Stimulated activated effector memory CD8-positive, alpha-beta T cell treated with anti-CD3 and anti-CD28 coated beads, Interleukin-12 subunit alpha, Interleukin-12 subunit beta, amount 100 ng/mL, for 72 hours (primary cell): ENCODE results near the gene NT5C3B.
A peak's percentile ranks its signal among the peaks of the same experiment; 100 is the strongest.

Source experiments
- ATAC-seq: fragments of 150-1000 bp; cut with Tn5 transposase; 2 replicates; pipeline ENCODE4 v1.10.0; 2021
- DNase-seq, 2 donors: peaks; one replicate each; pipeline ENCODE4 v3.0.0; 2021 to 2022; ENCODE audit warnings: low spot score in 2 of 2
- H3K27ac Mint-ChIP-seq: one replicate; pipeline ENCODE4 v1.8.0; 2022; ENCODE audit warnings: mild to moderate bottlenecking, mixed read lengths
- H3K36me3 Mint-ChIP-seq: one replicate; pipeline ENCODE4 v1.8.0; 2022; ENCODE audit warnings: mild to moderate bottlenecking, mixed read lengths
- H3K4me1 Mint-ChIP-seq: one replicate; pipeline ENCODE4 v1.8.0; 2022; ENCODE audit warnings: mixed read lengths
- H3K4me3 Mint-ChIP-seq: one replicate; pipeline ENCODE4 v1.8.0; 2022; ENCODE audit warnings: mild to moderate bottlenecking, mixed read lengths
- H3K9me3 Mint-ChIP-seq: one replicate; pipeline ENCODE4 v1.8.0; 2022; ENCODE audit warnings: mixed read lengths

Gene NT5C3B

DNA sequence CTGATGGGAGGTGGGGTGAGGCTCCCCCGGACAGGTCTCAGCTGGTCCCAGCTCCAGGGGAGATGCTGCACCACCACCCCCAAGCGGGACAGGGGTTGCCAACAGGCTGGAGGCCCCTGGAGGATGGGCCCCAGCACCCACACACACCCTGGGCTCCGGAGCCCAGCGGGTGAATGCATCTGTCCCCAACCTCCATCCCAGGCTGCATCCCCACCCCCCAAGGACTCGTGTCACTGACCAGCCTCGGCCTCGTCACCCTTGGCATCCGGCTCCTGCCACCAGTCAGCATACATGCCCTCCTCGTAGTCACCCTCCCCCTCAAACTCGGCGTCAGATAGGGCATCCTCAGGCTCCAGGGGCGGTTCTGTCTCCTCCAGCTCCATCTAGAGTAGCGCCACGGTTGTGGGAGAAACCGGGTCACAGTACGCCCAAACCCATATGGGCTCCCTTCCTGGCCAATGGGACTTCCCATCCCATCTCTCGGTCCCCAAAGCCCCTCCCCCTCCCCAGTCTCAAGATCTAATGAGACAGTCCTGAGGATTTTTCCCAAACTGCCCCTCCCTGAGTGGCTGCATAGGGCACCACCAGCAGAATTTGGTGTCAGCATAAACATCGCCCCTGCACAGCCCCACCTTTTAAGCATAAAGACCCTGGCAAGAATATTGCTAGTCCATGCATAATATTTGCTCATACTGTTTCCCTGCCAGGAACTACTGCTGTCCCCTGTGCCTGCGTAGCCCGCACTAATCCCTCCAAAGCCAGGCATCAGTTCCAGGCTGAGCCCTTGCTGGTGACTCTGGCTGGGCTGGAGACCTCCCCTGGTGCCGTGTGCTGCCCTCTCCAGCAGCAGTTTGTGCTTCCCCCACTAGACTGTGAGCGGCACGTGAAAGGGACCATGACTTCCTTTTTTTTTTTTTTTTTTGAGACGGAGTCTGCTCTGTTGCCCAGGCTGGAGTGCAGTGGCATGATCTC, 32.7 kb downstream of the NT5C3B start:
- DNase-seq (no peak), ATAC-seq (no peak)
- no peak overlapping the region for H3K27ac Mint-ChIP-seq
- no peaks in the 10 kb centered on the region for H3K9me3 Mint-ChIP-seq
- H3K4me3 Mint-ChIP-seq: no peak overlapping the region
- H3K36me3 Mint-ChIP-seq: no peaks in the 10 kb centered on the region
- peaks cover 11% of the 10 kb centered on the region for H3K4me1 Mint-ChIP-seq

DNA sequence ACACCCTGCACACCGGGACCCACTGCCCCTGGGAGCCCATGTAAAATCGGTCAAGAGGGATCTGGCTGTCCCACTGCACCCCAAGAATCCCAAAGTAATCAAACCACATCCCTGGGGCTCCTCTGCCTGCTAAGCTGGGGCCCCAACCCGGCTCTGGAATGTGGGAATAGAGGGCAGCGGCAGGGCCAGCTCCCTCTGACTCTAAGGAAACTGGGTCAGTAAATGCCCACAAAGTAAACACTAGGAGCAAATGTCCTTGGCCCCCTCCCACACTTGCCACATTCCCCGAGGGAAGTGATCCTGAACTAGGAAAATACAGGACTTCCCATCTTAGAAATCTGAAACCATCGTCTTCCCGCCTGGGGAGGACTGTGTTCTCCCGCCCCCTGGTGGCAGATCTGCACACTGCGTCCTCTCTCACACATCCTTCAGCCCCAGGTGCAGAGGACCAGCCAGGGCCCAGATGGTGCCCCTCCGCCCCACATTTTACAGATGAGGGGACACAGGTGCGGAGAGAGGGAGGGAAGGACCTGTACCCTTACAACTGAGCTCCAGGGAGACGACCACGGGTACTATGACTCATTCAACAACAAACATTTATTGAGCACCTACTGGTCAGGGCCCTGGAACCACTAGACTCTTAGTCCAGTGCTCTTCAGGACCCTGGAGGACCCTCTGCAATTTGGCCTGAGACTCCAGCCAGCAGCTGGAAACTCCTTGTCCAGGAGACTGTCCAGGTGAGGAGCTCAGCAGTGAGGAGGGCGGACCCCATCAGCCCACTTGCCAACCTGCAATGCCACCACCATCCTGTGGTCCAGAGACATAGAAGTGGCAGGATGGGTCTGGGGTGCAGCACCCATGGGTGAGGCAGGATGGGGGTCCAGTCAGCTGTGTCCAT, 34.4 kb downstream of the NT5C3B start:
- H3K4me3 Mint-ChIP-seq: peak overlapping the region; percentile 9
- no peaks in the 10 kb centered on the region for H3K36me3 Mint-ChIP-seq
- H3K9me3 Mint-ChIP-seq: no peaks in the 10 kb centered on the region
- DNase-seq (peak; percentile 69 to 85), ATAC-seq (peak; percentile 82)
- H3K27ac Mint-ChIP-seq: no peak overlapping the region
- peaks cover 11% of the 10 kb centered on the region for H3K4me1 Mint-ChIP-seq

DNA sequence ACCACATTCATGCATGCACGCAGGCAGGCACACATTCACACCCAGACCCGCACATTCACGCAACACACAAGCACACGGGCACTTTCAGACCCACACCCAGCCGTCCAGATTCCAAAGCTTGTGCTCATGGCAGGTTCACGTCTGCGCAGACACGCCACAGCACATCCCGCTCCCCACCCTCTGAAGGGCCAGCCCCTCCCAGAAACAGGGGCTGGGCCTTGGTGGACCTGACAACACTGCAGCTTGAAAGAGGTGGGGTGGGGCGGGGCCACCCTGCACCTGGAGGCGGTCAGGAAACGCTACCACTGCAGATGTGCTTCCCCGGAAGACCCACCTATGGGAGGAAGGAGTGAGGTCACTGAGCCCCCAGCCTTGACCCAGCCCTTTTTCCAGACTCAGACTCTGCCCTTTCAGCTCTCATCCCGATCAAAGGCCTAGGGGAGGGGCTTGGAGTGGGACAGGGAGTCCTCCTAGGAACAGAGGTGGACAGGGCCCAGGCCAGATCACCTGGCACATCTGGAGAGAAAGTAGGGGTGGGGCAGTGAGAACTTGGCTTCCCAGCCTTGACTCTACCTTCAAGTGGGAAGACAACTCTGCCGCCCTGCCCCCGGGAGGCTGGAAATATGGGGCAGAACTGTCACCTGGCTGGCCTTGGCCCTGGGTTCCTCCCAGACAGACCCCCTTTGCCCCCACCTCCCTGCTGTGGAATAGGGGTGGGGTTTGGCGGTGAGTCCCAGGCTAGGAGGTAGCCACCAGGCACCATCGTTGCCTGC, 35.2 kb downstream of the NT5C3B start:
- DNase-seq (no peak), ATAC-seq (peak; percentile 44)
- no peak overlapping the region for H3K27ac Mint-ChIP-seq
- H3K4me3 Mint-ChIP-seq: peak overlapping the region; percentile 9
- H3K36me3 Mint-ChIP-seq: no peaks in the 10 kb centered on the region
- H3K4me1 Mint-ChIP-seq: peaks cover 11% of the 10 kb centered on the region
- H3K9me3 Mint-ChIP-seq: no peaks in the 10 kb centered on the region

DNA sequence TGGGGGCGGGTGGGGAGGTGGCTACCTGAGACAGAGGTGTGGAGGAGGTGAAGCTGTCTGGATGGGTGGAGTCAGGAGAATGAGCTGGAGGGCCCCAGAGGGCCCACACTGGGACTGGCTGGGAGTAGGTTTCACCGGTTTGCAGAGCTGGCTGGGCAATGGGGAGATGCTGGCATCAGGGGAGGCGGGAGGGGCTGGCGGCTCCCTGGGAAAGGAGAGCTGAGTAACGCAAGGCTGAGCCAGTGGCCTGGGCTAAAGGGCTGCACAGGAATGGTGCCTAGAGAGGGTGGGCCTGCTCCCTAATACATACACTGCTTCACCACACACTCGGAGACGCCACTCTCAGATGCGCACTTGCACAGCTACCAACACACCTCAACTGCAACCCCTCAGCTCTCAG, 36.7 kb downstream of the NT5C3B start:
- no peak for DNase-seq
- Mint-ChIP-seq H3K4me1 (peaks cover 11% of the 10 kb centered on the region), H3K9me3 (no peaks in the 10 kb centered on the region), H3K27ac (no peak overlapping the region), H3K4me3 (no peak overlapping the region), H3K36me3 (no peaks in the 10 kb centered on the region)
- ATAC-seq: no peak

DNA sequence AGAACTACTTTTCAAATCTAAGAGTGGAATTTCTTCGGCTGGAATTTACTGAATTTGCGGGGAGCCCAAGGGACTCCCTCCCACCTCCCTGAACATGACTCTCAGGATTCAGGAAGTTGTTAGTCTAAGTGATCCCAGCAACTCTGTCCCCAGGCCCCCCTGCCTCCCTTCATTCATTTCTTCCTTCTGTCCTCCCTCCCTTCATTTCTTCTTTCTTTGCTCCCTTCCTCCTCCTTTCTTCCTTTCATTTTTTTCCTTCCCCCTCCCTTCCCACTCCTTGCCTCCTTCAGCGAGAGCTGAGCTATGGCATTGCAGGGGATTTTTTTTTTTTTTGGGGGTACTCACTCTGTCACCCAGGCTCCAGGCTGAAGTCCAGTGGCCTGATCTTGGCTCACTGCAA, 38.7 kb downstream of the NT5C3B start:
- Mint-ChIP-seq H3K4me1 (peaks cover 11% of the 10 kb centered on the region), H3K9me3 (no peaks in the 10 kb centered on the region), H3K36me3 (no peaks in the 10 kb centered on the region), H3K4me3 (no peak overlapping the region), H3K27ac (no peak overlapping the region)
- ATAC-seq: no peak
- DNase-seq: no peak

DNA sequence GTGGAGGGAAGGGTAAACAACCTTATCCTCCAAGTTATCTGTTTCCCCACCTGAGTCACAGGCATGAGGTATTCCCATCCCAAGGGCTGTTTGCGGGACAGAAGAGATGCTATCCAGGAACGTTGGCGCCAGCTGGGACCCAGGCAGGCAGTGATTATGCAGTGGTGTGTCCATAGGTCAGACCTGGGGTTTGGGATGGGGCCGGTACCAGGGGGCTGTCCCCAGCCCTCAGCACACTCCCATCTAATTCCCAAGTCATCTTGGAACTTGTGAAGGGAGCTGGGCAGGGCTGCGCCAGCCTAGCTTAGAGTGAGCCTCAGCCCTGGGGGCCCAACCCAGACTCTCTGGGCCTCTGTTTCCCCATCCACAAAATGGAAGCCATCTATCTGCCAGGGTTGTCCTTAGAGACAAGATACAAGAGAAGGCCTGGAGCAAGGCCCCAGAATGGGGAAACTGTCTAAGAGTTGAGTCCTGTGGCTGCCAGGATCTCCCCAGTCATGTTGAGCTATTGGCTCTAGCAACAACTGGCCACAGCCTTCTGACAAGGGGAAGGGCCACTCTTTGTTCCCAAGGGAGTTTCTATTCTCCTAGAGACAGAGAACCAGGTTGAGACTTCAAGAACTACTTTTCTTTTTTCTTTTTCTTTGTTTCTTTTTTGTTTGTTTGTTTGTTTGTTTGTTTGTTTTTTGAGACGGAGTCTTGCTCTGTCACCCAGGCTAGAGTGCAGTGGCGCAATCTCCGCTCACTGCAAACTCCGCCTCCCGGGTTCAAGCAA, 39.7 kb downstream of the NT5C3B start:
- no peaks in the 10 kb centered on the region for H3K36me3 Mint-ChIP-seq
- ATAC-seq: no peak
- peaks cover 4% of the 10 kb centered on the region for H3K4me1 Mint-ChIP-seq
- no peak overlapping the region for H3K27ac Mint-ChIP-seq
- no peak for DNase-seq
- no peak overlapping the region for H3K4me3 Mint-ChIP-seq
- no peaks in the 10 kb centered on the region for H3K9me3 Mint-ChIP-seq

DNA sequence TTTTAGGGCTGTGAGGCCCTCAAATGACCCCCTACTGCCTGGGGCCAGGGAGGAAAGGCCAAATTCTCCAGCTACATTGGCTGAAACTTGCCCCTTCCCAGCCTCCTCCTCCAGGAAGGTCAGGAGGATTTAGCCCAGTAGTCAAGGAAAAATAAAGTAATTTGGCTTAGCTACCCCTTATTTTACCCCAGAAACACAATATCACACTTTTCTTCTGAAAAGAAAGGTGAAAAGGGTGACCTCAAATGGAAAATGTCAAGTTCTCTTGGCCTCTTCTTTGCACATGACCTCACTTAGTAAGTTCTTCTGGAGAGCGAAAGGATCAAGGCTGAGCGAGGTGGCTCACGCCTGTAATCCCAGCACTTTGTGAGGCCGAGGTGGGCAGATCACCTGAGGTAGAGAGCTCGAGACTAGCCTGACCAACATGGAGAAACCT, 41.5 kb downstream of the NT5C3B start:
- Mint-ChIP-seq H3K9me3 (no peaks in the 10 kb centered on the region), H3K4me3 (no peak overlapping the region), H3K4me1 (no peaks in the 10 kb centered on the region), H3K36me3 (no peaks in the 10 kb centered on the region), H3K27ac (no peak overlapping the region)
- no peak for DNase-seq
- ATAC-seq: no peak

DNA sequence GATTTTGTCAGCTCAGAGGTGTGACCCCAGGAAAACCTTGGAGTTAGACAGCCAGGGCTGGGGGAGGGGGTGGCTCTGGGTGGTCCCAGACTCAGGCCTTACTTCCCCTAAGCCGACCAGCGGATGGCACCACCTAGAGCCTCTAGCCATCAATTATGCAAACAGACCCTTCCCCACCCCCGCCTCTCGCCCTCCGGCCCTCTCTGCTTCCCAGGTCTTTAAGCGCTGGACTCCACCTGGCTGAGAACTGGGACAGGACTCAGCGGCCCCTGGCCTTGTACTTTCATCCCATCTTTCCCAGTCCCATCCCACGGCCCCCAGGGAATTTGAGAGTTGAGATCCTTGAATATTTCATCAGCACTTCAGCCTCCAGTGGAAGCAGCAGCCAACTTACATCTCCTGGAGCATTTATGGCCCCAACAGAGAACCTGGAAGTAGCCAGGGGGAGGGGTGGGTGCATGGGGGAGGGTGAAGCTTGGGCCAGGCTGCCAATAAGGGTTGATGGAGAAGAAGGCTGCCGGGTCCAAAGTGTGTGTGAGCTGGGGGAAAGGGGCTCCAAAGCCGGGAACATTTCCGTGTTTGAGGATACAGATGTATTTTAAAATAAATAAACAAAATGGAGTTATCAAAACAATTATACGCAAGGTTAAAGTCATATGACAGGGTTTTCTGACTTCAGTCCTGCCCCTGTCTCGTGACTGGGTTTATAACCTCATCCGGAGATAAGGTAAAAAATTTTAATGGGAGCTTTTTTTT, 42.1 kb downstream of the NT5C3B start:
- Mint-ChIP-seq H3K4me1 (peaks cover 4% of the 10 kb centered on the region), H3K27ac (no peak overlapping the region), H3K4me3 (no peak overlapping the region), H3K9me3 (no peaks in the 10 kb centered on the region), H3K36me3 (no peaks in the 10 kb centered on the region)
- DNase-seq: no peak
- ATAC-seq: no peak

DNA sequence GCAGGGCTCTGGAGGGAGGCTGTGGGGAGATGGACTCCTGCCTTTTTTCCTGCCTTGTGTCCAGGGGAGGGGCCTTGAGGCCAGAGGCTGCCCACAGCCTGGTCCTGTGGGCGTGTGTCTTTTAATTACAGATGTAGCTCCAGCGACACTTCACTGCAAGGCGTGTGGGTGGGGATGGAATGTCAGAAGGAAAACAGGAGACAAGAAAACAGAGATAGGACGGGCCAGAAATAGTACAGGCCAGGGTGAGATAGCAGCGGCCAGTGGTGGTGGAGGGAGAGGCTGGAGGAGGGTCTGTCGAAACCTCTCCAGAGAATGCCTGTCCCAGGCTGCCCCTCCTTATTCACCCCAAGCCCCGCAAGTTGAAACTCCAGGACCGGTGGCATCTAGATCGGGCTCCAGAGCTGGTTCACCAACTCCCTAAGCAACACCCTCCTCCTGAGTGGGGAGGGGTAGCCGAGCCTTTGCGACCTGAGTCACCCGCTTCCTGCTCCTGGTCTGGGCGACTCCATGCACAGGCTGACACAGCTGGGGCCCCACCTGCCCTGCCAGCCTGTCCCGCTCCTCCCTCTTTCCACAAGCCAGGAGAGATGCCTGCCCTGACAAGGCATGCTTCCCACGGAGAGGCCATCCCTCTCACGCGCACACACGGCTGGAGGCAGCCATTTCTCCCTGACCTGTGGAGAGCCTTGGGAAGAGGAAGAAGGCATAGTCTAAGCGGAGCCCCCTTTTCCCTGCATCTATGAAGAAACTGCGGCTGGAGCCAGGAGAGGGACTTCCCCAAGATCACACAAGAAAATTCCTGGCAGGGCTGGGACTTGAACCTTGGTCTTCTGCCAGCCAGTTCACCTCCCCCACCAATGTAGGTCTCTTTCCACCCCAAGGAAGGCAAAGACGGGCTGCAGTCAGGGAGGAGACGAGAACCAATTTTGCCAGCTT, 42.9 kb downstream of the NT5C3B start:
- Mint-ChIP-seq H3K36me3 (no peaks in the 10 kb centered on the region), H3K4me3 (no peak overlapping the region), H3K9me3 (no peaks in the 10 kb centered on the region), H3K27ac (no peak overlapping the region), H3K4me1 (peaks cover 13% of the 10 kb centered on the region)
- DNase-seq: no peak
- peak; percentile 32 for ATAC-seq

DNA sequence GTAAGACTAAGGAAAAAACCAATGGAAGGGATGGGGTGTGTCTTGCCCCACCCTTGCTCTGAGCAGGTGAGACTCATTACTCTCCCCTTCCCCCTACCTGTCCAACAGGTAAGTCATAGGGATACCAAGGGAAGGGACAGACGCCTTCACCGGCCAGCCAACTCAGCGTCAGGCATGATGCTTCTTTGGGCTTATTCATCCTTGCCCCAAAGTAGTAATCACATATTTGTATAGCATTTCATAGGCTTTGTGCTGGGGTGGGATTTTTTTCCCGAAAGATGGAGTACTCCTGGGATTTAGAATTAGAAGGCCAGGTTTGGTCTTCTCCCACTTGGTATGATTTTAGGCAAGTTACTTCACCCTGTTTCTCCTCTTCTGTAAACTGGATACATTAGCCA, 49.0 kb downstream of the NT5C3B start:
- ATAC-seq (no peak), DNase-seq (no peak)
- no peaks in the 10 kb centered on the region for H3K36me3 Mint-ChIP-seq
- H3K4me3 Mint-ChIP-seq: peak overlapping the region; percentile 49
- H3K27ac Mint-ChIP-seq: no peak overlapping the region
- H3K9me3 Mint-ChIP-seq: no peaks in the 10 kb centered on the region
- H3K4me1 Mint-ChIP-seq: peaks cover 33% of the 10 kb centered on the region

DNA sequence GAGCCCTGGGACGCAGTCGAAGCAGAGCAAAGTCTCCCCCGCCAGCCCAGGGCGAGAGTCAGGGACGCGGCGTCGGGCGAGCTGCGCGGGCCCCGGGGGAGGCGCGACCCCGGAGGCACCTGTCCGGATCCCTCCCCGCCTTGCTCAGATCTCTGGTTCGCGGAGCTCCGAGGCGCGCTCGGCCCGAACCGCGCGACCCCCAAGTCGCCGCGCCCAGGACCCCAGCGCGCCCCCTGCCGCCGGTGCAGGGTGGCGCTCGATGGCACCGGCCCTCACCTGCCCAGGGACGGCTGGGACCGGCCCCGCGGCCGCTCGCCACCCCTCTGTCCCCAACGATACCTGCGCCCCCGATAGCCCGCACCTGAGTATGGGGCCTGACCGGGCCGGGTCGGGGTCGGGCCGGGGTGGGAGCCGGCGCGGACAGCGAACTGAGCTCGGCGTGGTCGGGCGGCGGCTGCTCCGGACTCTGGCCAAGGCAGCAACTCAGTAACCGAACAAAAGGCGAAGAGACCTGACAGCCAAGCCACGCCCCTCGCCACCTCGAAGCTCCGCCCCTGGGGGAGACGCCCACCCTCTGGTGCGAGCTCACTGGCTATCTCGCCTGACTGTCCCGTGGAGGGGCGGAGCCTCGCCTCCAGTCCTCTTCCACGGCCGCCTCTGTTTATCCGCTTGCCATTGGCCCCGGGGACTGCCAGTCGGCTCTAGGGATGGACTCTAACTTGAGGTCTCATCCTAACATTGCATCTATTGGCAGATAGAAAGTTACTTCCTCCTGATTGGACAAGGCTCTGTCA, 49.6 kb downstream of the NT5C3B start, which contains the start of gene JUP:
Gene JUP, minus strand, starts transcription at position 485 of the 794 bp plus-strand sequence. CDS start 14,857 bp downstream, outside the sequence.
- Mint-ChIP-seq H3K36me3 (no peaks in the 10 kb centered on the region), H3K27ac (no peak within 1 kb of the TSS), H3K9me3 (no peaks in the 10 kb centered on the region), H3K4me1 (peaks cover 39% of the 10 kb centered on the region), H3K4me3 (peak within 1 kb of the TSS; percentile 49)
- DNase-seq: peak; percentile 75 to 93
- ATAC-seq: peak; percentile 94

DNA sequence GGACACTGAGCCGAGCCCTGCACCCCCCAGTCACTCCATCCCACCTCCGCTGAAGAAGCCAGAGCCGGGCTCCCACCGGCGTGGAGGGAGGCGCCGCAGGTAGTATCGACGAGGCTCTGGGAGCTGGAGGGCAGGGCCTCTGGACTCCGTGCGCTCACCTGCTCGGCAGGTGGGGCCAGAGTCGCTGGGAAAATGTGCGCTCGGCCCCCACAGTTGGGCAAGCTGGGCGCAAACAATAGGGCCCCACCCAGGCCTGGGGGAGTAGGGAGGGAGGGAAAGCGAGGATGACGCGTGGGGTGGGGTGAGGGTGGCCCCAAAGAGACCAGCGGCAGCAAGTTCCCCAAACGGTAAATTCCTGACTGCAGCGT, 50.2 kb downstream of the NT5C3B start:
- Mint-ChIP-seq H3K4me1 (peaks cover 39% of the 10 kb centered on the region), H3K4me3 (peak overlapping the region; percentile 39), H3K9me3 (no peaks in the 10 kb centered on the region), H3K27ac (no peak overlapping the region), H3K36me3 (no peaks in the 10 kb centered on the region)
- no peak for ATAC-seq
- DNase-seq: no peak
